GM18508 (cell line): Measurements from ENCODE around the gene FOXP4.

Experiments used
- ATAC-seq: cut with Tn5 transposase; IDR thresholded peaks from one replicate; pipeline ENCODE4 v1.9.1; 2021; ENCODE audit warnings: moderate number of reproducible peaks; ENCODE audit not compliant: insufficient read depth, unreplicated experiment

Gene FOXP4

GRCh38 chr6:41519745-41520699 is 26.2 kb upstream of the FOXP4 start:
- ATAC-seq: no peak

DNA sequence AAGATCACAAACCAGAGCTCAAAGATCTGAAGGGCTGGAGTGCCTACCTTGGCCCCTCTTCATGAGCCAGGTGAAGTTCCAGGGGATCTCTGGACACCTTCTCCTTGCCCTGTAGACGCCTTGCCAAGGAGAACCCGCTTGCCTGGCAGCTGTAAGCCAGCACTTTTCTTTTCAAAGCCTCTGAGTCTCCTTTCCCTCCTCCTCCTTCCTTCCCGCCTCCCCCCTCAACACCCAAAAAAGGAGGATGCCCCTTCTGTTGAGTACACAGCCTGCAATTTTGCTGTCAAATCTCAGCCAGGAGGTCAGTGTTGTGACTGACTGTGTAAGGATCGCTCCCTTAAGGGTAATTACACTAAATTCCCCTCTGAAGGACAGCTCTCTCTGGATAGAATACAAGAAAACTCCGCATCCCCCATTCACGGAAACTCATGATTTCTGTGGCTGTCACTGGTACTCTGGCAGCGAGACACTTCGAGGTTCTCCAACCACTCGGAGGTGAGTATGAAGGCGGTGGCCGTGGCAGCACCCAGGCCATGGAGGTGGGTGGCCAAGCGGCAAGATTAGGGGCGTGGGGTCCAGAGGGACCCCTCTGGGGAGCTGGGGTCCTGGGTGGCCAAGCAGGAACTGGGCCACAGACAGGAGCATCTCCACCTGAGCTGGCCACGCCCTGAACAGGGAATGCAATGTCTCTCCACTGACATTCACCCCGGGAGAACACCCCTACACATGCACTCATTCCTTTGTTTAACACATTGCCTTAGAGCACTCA is 23.2 kb upstream of the FOXP4 start:
- no peak for ATAC-seq

DNA sequence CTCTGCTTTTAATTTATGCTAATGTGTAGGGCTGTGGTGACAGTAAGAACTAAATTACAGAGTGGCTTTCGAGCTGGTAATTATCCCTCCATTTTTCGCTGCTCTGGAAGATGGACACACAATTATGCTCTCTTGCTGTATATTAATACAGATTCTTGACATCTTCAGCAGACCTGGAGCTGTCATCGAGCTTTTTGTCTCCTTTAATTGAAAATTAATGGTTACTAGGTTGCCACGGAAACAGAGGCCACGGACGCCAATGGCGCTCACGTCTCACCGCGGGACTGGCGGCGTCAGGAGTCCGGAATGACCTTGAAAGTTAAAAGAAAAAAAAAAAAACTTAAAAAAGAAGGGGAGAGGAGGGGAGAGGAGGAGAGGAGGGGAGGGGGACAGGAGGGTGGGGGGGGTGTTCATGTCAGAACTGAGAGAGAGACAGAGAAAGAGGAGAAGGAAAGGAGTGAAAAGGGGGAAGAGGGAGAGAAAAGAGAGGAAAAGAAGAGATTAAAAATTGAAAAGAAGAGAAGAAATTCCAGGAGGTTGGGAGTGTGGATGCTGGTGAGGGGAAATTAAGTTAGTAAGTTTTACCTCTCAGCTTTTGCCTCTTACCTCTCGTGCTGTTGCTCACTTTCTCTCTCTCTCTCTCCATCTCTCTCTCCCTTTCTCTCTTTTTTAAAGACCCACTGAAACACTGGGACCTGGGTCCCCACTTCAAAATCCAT is 22.1 kb upstream of the FOXP4 start:
- no peak for ATAC-seq

- ATAC-seq: no peak
These were observed 21.6 kb upstream of the FOXP4 start for GRCh38 chr6:41524634-41525011.

- ATAC-seq: no peak
These were observed 18.3 kb upstream of the FOXP4 start for GRCh38 chr6:41527721-41528408.

DNA sequence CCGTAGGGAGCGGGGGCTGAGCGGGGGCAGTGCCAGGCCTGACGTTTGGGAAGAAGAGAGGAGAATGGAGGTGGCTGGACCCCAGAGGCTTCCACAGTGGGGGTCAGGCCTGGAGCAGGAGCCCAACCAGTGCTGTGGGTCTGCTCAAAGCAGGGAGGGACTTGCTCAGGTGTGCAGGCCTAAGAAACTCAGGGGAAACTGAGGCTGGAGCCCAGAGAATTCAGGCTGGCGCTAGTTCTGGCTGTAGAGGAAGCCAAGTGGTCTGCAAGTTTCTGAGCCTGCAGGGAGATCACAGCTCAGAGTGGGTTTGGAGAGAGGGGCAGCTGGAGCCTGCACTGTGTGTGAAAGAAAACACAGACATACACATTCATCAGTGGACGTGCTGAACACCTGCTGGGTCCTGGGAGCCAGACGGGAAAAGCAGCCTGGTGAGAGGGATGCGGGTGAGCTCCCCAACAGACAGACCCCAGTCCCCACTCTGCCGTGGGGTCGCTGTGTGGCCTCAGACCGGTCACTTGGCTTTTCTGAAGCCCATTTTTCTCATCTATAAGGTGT is 17.7 kb upstream of the FOXP4 start:
- ATAC-seq: no peak

DNA sequence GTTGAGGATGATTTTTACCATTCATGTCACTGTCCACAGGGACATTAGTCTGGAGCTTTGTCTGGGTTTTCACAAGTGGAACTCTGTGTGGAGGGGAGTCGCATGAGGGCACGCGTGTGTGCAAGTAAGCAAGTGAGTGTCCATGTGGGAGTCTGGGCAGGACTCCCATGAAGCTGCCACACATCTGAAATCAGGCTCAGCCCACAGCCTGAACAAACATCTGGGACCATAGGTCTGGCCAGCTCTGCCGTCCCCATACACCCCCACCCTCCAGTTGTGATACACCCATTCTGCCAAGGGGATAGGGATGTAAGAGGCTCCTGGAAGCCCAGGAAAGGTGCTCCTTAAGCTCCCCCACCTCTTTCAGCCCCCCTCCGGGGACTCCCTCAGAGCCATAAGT is 17.1 kb upstream of the FOXP4 start:
- ATAC-seq: no peak

DNA sequence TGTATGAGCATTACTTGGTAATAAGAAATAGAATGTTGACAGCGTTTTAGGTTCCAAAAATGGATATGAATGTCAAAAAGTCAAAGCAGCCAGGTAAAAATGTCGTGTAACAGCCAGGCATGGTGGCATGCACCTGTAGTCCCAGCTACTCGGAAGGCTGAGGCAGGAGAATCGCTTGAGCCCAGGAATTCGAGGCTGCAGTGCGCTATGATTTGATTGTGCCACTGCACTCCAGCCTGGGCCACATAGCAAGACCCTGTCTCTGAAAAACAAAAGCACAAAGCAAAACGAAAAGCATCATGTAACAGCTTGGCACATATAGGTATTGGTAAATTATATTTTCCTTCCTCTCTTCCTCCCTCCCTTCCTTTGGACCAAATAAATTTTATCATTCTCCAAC is 16.2 kb upstream of the FOXP4 start:
- no peak for ATAC-seq

DNA sequence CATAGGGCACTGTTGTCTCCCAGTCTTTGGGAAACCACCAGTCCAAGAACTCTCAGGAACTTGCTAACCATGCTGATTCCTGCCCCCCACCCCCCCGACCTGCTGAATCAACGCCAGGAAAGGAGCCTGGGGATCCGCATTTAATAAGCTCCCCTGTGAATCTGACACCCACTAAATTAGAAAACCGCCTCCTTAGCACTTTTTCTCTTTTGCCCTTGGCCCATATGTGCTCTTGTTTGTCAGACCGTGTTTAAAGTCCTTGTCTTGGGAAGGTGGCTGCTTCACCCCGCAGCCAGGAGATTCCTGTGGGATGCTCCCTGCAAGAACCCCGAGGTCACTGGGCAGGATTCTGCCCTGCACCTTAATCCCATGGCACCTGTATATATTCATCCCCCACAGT is 15.7 kb upstream of the FOXP4 start:
- ATAC-seq: no peak

- no peak for ATAC-seq
These were observed 15.2 kb upstream of the FOXP4 start for GRCh38 chr6:41531016-41531415.

GRCh38 chr6:41531591-41532582 is 14.3 kb upstream of the FOXP4 start:
- peak; percentile 75 for ATAC-seq

GRCh38 chr6:41535766-41536165 is 10.4 kb upstream of the FOXP4 start:
- ATAC-seq: no peak

DNA sequence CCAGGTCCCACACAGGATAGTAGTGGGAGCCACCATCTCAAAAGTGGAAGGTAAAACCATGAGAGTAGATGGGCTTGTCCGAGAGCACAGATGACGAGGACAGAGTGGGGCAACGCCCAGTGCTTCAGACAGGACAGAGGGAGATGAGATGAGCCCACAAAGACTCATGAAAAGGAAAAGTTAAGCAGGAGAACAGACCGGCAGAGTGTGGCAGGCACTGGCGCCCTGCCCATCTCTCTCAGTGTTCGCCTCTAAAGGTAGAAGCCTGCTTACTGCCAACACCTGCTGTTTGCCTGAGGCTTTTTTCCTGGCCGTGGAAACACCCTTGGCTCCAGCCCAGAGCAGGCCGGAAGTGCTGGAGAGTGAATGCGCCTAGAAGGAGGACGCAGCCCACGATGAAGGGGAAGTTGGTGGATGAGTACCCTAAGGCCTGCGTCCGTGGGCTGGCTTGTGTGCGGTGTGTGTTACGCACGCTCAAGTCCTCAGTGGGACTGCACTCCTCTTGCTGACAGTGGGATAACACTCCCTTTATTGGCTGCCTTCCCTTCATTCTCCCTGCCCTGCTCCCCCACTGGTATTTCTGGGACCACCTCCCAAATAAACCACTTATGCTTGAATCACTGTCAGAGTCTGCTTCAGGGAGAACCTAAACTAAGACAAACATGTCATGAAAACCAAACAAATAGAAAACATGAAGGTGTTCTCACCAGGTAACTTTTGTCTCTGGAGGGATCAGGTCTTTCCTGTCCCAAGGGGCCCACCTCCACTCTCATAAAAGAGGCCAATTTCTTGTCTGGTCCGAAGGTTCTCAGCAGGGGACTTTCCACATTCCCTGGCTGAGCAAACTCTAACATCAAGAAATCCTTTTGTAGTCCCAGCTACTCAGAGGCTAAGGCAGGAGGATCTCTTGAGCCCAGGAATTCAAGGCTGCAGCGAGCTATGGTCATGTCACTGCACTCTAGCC is 9.1 kb upstream of the FOXP4 start:
- ATAC-seq: no peak

- no peak for ATAC-seq
These were observed 7.5 kb upstream of the FOXP4 start for GRCh38 chr6:41538556-41539182.

DNA sequence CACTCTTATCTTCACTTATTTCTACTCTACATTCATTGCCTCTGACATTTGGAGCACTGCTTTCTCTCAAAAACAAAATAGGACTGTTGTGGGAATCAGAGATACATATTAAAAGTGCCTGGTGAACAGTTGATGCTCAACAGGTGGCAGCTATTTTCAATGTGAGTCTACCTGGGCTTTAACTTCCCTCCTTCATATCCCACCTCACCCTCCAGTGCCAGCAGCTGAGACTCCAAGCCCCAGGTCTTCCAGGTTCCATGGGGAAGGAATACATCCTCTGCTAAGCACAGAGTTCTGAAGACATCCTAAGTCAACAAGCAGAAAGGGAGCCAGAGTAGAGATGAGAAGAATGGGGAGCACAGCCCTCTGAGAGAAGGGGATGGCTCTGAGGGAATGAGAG is 7.0 kb upstream of the FOXP4 start:
- no peak for ATAC-seq

DNA sequence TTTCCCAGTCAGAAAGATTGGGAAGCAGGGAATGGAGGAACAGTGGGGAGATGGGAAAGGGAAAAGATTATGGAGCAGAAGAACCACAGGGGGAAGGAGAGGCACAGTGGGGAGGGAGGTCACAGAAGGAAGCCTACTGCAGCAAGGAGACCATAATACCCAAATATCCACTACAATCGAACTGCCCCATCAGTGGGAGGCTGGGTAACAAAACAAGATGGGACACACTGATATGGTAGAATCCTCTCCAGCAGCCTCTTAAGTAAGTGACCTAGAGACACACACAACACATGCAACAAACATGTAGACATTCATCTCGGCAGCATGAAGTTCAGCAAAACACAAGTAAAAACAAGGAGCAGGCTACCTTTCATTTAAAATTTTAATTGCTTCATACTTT is 4.8 kb upstream of the FOXP4 start:
- ATAC-seq: no peak

DNA sequence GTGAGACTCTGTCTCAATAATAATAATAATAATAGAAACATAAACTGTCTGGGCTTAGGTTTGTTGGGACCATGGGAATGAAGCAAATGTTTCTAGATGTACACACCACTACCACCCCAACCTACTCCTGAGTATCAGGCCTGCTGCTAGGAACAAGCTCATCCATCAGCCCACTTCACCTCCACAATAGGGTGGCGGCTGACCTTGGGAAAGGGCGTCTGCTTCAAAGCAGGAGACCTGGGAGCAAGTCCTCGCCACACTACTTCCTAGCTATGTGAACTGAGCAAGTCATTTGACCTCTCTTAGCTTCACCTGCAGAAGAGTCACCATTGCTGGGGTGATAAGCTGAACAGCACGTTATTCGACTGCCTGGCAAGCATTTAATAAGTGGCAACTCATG is 3.1 kb upstream of the FOXP4 start:
- no peak for ATAC-seq
